Activated CD4-positive, alpha-beta T cell treated with anti-CD3 and anti-CD28 coated beads, Interleukin-2, amount 10 ng/mL, durations not matched to agents 24 days and 14 days (primary cell): Measurements from ENCODE around the gene HLA-DRB1. TPM values are rescaled to one million over a fixed set of nuclear protein-coding genes. Genes with fewer than 3 reads are reported as not detected.
"Not testable (repeated sequence)": the region's sequence is repeated elsewhere in the genome, so short reads cannot be mapped to it uniquely, and the experiment has no call there.

Experiments
- DNase-seq: peaks from one replicate; pipeline ENCODE4 v3.0.0; 2022
- H3K27ac Mint-ChIP-seq: one replicate; pipeline ENCODE4 v1.8.0; 2022; ENCODE audit warnings: mild to moderate bottlenecking, mixed read lengths
- H3K27me3 Mint-ChIP-seq: one replicate; pipeline ENCODE4 v1.8.0; 2022; ENCODE audit warnings: mixed read lengths
- H3K36me3 Mint-ChIP-seq: one replicate; pipeline ENCODE4 v1.8.0; 2022; ENCODE audit warnings: low read depth, mild to moderate bottlenecking, mixed read lengths
- H3K4me1 Mint-ChIP-seq: one replicate; pipeline ENCODE4 v1.8.0; 2021; ENCODE audit warnings: mixed read lengths
- H3K4me3 Mint-ChIP-seq: one replicate; pipeline ENCODE4 v1.8.0; 2022; ENCODE audit warnings: mild to moderate bottlenecking, moderate library complexity, mixed read lengths
- H3K9me3 Mint-ChIP-seq: one replicate; pipeline ENCODE4 v1.8.0; 2021; ENCODE audit warnings: mixed read lengths
- intact Hi-C: fragments of 100-400 bp; cut with micrococcal nuclease; formaldehyde crosslinking; loops from one replicate; pipeline ENCODE4 v1.15.1; 2023
- total RNA-seq: library from RNA; stranded (reverse); gene quantifications from 2 replicates; pipeline ENCODE4 v1.2.3, GENCODE V29; 2022

Gene HLA-DRB1
- total RNA-seq, 1 donor from 2014 or later = 15.0 TPM

DNA sequence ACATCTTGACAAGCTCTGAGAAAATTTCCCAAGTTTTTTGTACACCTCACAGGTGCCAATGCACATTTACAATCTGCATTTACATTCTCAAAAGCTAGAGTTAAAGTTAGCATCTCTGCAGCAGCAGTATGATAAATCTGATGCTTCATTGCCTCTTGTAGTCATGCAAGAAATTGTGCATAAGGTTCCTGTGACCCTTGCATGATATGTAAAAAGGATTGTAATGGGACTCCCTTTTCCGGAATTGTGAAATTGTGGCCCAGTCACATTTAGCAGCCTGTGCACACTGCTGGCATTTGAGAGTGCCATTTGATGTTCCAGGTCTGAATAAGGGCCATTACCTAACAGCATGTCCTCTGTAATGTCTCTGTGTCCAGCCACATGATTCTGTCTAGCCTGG lies 24.1 kb downstream of the HLA-DRB1 start:
- Mint-ChIP-seq H3K27me3 (peaks cover 18% of the 10 kb centered on the region), H3K36me3 (no peaks in the 10 kb centered on the region), H3K9me3 (no peaks in the 10 kb centered on the region), H3K4me1 (peaks cover 8% of the 10 kb centered on the region), H3K4me3 (no peak overlapping the region), H3K27ac (no peak overlapping the region)
- intact Hi-C loops = no loop called here
- DNase-seq = no peak

DNA sequence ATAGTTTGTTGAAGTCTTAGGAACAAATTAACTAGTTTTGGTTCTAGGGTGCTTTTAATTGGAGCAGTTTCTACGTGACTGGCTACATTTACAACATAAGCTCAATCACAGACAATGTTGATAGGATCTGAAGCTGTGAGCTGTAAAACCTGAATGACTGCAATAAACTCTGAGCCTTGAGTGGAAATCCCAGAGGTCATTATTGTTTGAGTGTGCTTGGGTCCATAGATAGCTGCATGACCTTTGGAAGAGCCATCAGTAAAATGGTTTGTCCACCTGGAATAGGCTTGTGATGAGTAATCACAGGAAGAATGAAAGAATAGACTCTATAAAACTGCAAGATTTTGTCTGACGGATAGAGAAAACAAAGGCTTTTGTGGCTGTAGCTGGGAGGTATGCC lies 26.7 kb downstream of the HLA-DRB1 start:
- Mint-ChIP-seq H3K4me1 (no peaks in the 10 kb centered on the region), H3K4me3 (no peak overlapping the region), H3K9me3 (no peaks in the 10 kb centered on the region), H3K27me3 (peaks cover 19% of the 10 kb centered on the region), H3K36me3 (no peaks in the 10 kb centered on the region), H3K27ac (no peak overlapping the region)
- intact Hi-C loops = no loop called here
- DNase-seq = no peak

DNA sequence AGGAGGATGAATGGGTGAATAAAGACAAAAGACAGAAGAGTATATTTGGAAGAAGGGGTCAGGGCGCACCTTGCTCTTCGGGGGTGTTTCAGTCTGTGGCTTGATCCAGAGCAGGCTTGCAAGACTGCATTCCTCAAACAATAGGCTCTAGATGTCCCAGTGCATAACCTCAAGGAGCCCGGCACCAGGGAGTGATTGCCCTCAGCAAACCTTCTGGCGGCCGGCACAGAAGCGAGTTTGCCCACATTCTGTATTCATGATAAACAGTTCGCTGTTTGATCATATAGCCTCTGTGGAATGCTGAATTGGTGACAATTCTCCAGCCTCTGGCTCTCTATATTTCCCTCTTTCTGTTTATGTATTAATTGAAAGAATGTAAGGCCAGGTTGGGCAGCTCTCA lies 29.9 kb downstream of the HLA-DRB1 start:
- H3K9me3 Mint-ChIP-seq = no peaks in the 10 kb centered on the region
- no peak overlapping the region for H3K27ac Mint-ChIP-seq
- intact Hi-C loops = loop anchor here (1.0 kb wide), 1 partner anchor 36 kb away; no protein-coding TSS in a partner anchor
- H3K4me1 Mint-ChIP-seq = no peaks in the 10 kb centered on the region
- no peaks in the 10 kb centered on the region for H3K36me3 Mint-ChIP-seq
- no peak overlapping the region for H3K4me3 Mint-ChIP-seq
- DNase-seq = no peak
- peaks cover 20% of the 10 kb centered on the region for H3K27me3 Mint-ChIP-seq

DNA sequence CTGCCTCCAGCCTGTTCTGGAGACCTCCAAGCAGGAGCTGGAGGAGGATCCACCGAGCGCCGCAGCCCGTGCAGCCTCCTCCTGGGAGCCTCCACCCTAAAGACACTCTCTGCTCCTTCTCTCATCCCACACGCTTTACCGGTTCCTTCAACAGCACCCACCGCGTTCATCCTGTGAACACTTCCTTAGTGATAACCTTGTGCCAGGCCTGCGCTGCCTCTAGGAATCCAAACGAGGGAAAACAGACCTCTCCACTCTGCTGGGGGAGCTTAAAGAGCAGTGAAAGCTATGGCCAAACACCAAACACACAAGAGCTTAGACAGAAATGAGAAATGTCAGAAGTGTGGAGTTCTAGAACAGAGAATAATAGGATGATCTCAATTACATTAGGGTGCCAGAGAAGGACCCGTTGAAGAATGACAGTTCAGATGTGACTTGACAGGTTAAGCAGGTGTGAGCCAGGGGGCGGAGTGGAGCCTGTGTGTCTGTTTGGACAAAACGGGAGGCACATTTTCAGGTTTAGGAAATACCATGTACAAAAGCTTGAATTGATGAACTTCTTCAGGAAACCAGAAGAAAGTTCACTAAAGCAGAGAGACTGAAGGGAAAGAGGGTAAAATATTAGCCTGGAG lies 31.1 kb downstream of the HLA-DRB1 start:
- H3K9me3 Mint-ChIP-seq = no peaks in the 10 kb centered on the region
- no peak overlapping the region for H3K4me3 Mint-ChIP-seq
- intact Hi-C loops = loop anchor here (1.0 kb wide), 1 partner anchor 35 kb away; no protein-coding TSS in a partner anchor
- H3K27me3 Mint-ChIP-seq = peaks cover 21% of the 10 kb centered on the region
- H3K36me3 Mint-ChIP-seq = no peaks in the 10 kb centered on the region
- no peaks in the 10 kb centered on the region for H3K4me1 Mint-ChIP-seq
- no peak for DNase-seq
- H3K27ac Mint-ChIP-seq = no peak overlapping the region

DNA sequence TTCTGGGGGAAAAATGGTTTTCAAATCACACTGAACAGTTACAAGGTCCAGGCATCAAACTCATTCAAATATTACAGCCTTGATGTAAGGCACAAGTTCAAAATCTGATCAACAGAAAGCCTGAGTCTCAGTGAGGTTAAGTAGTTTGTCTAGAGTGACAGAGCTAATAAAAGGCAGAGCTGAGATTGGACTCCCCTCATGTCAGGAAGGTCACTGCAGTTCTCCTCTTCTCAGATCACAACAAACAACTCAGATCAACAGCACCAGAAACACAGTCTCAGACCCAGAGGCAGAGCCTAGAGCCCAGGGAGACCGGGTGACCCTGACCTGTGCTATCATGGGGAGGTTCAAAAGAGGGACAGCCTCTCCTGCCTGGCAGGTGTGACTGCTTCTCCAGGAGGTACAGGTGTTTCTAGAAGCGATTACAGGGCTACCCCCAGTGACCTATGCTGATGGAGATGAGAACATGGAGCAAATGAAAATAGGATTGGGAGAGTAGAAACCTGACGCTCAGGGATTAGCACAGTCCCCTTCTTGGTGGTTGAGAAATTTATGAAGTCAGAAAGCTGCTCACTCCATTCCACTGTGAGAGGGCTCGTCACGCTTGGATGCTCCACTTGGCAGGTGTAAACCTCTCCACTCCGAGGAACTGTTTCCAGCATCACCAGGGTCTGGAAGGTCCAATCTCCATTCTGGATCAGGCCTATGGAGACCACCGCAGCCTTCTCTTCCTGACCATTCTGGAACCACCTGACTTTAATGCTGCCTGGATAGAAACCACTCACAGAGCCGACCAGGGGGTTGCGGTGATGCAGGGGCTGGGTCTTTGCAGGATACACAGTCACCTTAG lies 35.3 kb downstream of the HLA-DRB1 start:
- intact Hi-C loops = loop anchor here (1.0 kb wide), 1 partner anchor 27 kb away; no protein-coding TSS in a partner anchor
- no peaks in the 10 kb centered on the region for H3K9me3 Mint-ChIP-seq

DNA sequence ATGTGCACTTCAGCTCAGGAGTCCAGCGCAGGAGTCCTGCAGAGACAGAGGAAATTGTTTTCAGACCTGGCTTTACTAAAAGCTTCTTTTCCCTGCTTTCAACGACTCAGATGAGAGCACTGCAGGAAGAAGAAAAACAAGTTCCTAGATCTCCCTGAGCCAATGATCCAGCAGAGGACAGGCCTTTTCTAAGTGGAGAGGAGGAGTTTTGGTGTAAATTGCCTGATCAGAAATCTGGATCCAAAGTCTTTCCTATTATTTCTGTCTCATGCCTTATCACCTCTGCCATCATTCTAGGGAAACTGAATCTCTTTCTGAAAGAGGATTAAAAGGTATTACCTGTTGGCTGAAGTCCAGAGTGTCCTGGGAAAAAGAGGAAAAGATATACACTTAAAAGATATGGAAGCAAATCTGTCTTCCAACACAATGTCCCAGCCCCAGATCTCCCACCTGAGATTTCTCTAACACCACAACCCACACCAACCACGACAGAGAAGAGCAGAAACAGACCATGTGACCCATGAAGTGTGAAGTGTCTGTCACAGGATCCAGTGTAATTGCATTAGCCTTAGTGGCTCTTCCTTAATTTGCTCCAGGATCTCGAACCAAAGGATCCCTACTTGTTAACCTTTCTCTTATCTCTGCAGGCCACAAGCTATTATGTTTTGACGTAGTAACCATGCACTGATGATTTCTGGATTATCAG lies 36.5 kb downstream of the HLA-DRB1 start:
- no peaks in the 10 kb centered on the region for H3K36me3 Mint-ChIP-seq
- DNase-seq = no peak

More for the DNA sequence above, 35.3 kb downstream of the HLA-DRB1 start:
- no peak for DNase-seq
- Mint-ChIP-seq H3K27me3 (peaks cover 26% of the 10 kb centered on the region), H3K27ac (no peak overlapping the region), H3K4me1 (no peaks in the 10 kb centered on the region), H3K36me3 (no peaks in the 10 kb centered on the region), H3K4me3 (no peak overlapping the region)

DNA sequence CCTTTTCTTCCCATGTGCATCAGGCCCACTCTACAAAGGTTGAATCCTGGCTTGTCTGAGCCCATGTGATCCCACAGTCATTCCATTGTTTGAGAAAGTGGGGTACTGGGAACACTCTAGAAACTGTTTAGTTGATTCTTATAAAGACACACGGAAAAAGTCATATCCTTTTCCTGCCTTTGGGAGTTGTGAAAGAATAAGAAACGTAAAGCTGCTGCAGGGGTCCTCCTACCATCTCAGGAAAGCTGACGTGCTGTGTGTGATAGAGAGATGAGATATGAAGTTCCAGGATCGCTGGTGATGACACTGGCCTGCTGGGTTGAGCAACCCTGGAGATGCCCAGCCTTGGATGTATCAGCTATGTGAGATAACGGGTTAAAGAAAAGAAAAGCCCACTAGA lies 38.2 kb downstream of the HLA-DRB1 start:
- H3K9me3 Mint-ChIP-seq = no peaks in the 10 kb centered on the region
- no peak overlapping the region for H3K27ac Mint-ChIP-seq
- peaks cover 3% of the 10 kb centered on the region for H3K4me1 Mint-ChIP-seq
- no peaks in the 10 kb centered on the region for H3K36me3 Mint-ChIP-seq
- DNase-seq = no peak
- H3K4me3 Mint-ChIP-seq = no peak overlapping the region
- H3K27me3 Mint-ChIP-seq = peaks cover 26% of the 10 kb centered on the region
- intact Hi-C loops = no loop called here

More for the DNA sequence above, 36.5 kb downstream of the HLA-DRB1 start:
- H3K27me3 Mint-ChIP-seq = peaks cover 25% of the 10 kb centered on the region
- H3K9me3 Mint-ChIP-seq = no peaks in the 10 kb centered on the region
- no peak overlapping the region for H3K4me3 Mint-ChIP-seq
- no peaks in the 10 kb centered on the region for H3K4me1 Mint-ChIP-seq
- H3K27ac Mint-ChIP-seq = no peak overlapping the region
- intact Hi-C loops = no loop called here

DNA sequence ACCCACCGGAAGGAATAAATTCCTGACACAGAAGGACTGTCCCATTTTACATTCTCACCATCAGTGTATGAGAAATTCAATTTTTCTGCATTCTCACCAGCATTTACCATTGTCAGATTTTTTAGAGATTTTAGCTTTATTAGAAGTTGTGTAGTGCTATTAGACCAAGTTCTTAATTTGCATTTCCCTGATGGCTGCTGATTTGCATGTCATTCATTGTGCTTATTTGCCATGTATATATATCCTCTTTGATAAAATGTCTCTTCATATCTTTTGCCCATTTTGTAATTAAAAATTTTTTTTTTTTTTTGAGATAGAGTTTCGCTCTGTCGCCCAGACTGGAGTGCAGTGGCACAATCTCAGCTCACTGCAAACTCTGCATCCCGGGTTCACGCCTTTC lies 49.8 kb downstream of the HLA-DRB1 start:
- DNase-seq = no peak
- Mint-ChIP-seq H3K4me1 (no peaks in the 10 kb centered on the region), H3K27me3 (peaks cover 23% of the 10 kb centered on the region), H3K27ac (no peak overlapping the region), H3K36me3 (no peaks in the 10 kb centered on the region), H3K4me3 (no peak overlapping the region), H3K9me3 (peaks cover 11% of the 10 kb centered on the region)
- intact Hi-C loops = no loop called here

DNA sequence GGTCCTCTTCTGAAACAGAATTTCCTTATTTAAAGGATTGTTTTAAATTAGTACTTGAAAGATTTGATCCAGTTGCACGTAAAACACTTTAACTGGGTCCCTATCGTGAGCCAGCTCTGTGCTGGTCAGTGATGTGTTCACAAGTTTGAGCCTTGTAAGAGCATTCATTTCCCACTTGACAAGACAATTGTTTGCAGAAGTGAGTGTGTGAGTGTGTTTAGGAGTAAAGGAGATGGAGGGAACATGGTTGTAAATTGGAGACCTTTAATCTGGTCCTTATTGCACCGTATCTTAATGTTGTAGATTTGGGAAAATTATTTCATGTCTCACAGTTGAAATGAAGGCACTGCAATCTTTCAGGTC lies 59.2 kb downstream of the HLA-DRB1 start:
- H3K36me3 Mint-ChIP-seq, H3K9me3 Mint-ChIP-seq, DNase-seq, intact Hi-C loops, H3K27ac Mint-ChIP-seq, H3K4me1 Mint-ChIP-seq, H3K4me3 Mint-ChIP-seq: not testable (repeated sequence)
- peaks cover 29% of the 10 kb centered on the region for H3K27me3 Mint-ChIP-seq

DNA sequence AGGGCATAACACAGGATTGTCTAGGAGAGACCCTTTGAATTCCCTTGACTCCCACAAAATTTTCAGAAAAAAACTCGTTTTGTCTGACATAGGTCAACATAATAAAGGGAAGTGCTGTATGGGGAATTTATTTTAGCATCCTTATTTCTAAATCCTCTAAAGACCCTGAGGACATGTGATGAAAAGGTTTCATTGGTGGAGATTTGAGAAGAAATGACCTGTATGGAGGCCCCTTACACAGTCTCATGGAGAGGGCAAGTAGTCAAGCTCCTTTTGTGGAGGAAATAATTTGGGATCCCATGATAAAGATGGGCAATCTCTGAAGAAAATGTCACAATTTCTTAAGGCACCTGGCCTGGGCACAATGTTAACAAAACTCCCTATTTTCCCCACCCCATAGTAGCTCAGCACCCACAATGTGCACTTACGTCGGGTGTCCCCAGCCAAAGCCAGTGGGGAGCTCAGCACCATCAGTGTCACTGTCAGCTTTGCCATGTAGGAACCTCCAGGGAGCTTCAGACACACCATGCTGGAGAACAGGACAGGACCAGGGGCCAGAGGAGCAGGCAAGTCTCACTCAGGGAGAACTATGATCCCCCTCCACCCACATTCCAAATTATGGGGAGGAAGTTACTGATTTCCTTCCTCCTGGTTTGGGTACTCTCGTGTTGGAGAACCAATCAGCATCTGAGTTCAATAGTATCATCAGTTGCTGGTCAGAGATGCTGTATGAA lies 59.8 kb downstream of the HLA-DRB1 start, which contains the start of gene HLA-DRB5:
TSS of gene HLA-DRB5 (minus strand) at position 591 of the 734 bp plus-strand sequence. CDS start at position 528, 63 bp downstream.
- Mint-ChIP-seq H3K27me3 (peaks cover 30% of the 10 kb centered on the region), H3K4me3 (peak within 1 kb of the TSS; percentile 43), H3K9me3 (no peaks in the 10 kb centered on the region), H3K4me1 (no peaks in the 10 kb centered on the region), H3K27ac (no peak within 1 kb of the TSS), H3K36me3 (no peaks in the 10 kb centered on the region)
- intact Hi-C loops = no loop called here
- peak; percentile 70 for DNase-seq

Other genes with a start within 250 kb of the HLA-DRB1 start
- not detected in 2 replicates for gene TSBP1, start 217.9 kb downstream of the HLA-DRB1 start, total RNA-seq
- not detected in 2 replicates for gene BTNL2, start 182.7 kb downstream of the HLA-DRB1 start, total RNA-seq
- 12.9 and 14.0 TPM in 2 replicates for gene HLA-DRA, start 150.0 kb downstream of the HLA-DRB1 start, total RNA-seq
- 5.1 and 6.0 TPM in 2 replicates for gene HLA-DRB5, start 59.6 kb downstream of the HLA-DRB1 start, total RNA-seq
- gene HLA-DQA1, start 47.6 kb upstream of the HLA-DRB1 start, total RNA-seq = 3.6 and 4.0 TPM in 2 replicates
- 1.5 and 1.6 TPM in 2 replicates for gene HLA-DQB1, start 76.8 kb upstream of the HLA-DRB1 start, total RNA-seq
- 0.45 and 0.65 TPM in 2 replicates for gene HLA-DQA2, start 151.5 kb upstream of the HLA-DRB1 start, total RNA-seq
- 0.28 and 0.72 TPM in 2 replicates for gene HLA-DQB2, start 173.7 kb upstream of the HLA-DRB1 start, total RNA-seq
- 2.8 and 4.2 TPM in 2 replicates for gene HLA-DOB, start 227.2 kb upstream of the HLA-DRB1 start, total RNA-seq
- gene TAP2, start 248.9 kb upstream of the HLA-DRB1 start, total RNA-seq = 152 and 163 TPM in 2 replicates